Endothelial cell of umbilical vein (primary cell): Measurements from ENCODE around the gene DLL3. TPM values are rescaled to one million over a fixed set of nuclear protein-coding genes. Genes with fewer than 3 reads are reported as not detected.

Experiments
- BruUV-seq: library from RNA; stranded (reverse); fragments of 400-500 nt; replicated peaks from 2 replicates; lab custom pipeline; 2021; lab: Mats Ljungman, UMichigan
- CTCF ChIA-PET: fragments of 300-600, 350-600 bp; sonication (Branson Sonifier 250); formaldehyde crosslinking; loops from one replicate; lab custom pipeline; 2021; ENCODE audit warnings: antibody characterized with exemption, inconsistent platforms; lab: Charles Lee
- POLR2A ChIA-PET: fragments of 300-600, 350-600 bp; sonication (Branson Sonifier 250); formaldehyde crosslinking; loops from one replicate; lab custom pipeline; 2021; ENCODE audit warnings: antibody characterized with exemption, inconsistent platforms; lab: Charles Lee
- DNase-seq: peaks from one replicate; pipeline ENCODE4 v3.0.0-alpha.2; 2011; ENCODE audit warnings: low read depth, low spot score
- FAIRE-seq: peaks from 2 replicates; lab custom pipeline; 2011; peaks lifted over from hg19 to GRCh38; lab: Jason Lieb, UNC
- H2AFZ ChIP-seq: 2 replicates; pipeline ENCODE4 v1.6.0; 2012; ENCODE audit warnings: low read depth, low read length, control low read depth, inconsistent platforms
- H3K27ac ChIP-seq: 2 replicates; pipeline ENCODE4 v1.5.1; 2011; ENCODE audit warnings: low read depth, mild to moderate bottlenecking, control low read depth, low read length, moderate library complexity; ENCODE audit not compliant: insufficient read depth
- H3K27me3 ChIP-seq, 2 experiments: 2 replicates each; pipeline versions ENCODE4 v1.6.0 to v1.6.1; 2011; ENCODE audit warnings: low read length in 2 of 2, mixed read lengths in 1 of 2; ENCODE audit not compliant: control insufficient read depth in 2 of 2, insufficient read depth in 2 of 2
- H3K36me3 ChIP-seq, 2 experiments: 2 replicates in 1 of 2; 3 replicates in 1 of 2; pipeline ENCODE4 v1.5.1; 2011; ENCODE audit warnings: low read length in 2 of 2, mild to moderate bottlenecking in 1 of 2, moderate library complexity in 1 of 2; ENCODE audit not compliant: control insufficient read depth in 2 of 2, insufficient read depth in 2 of 2; ENCODE audit errors: extremely low read depth in 1 of 2
- H3K4me1 ChIP-seq: 3 replicates; pipeline ENCODE4 v1.5.1; 2011; ENCODE audit warnings: mild to moderate bottlenecking, low read length; ENCODE audit not compliant: control insufficient read depth, insufficient read depth; ENCODE audit errors: extremely low read depth
- H3K4me2 ChIP-seq: 2 replicates; pipeline ENCODE4 v1.6.1; 2011; ENCODE audit warnings: low read length, control low read depth, mixed read lengths; ENCODE audit not compliant: insufficient read depth
- H3K4me3 ChIP-seq, 3 experiments: fragments of 200-600 bp in 1 of 3; sonication (generic), shearing (Covaris generic) in 1 of 3; replicated peaks in 1 of 3; 2 replicates each; pipeline ENCODE4 v1.5.1; 2011 to 2016; ENCODE audit warnings: control low read depth in 3 of 3, low read length in 3 of 3, mild to moderate bottlenecking in 2 of 3, inconsistent platforms in 1 of 3, low read depth in 1 of 3, moderate library complexity in 1 of 3; ENCODE audit not compliant: insufficient read depth in 1 of 3
- H3K79me2 ChIP-seq: 2 replicates; pipeline ENCODE4 v1.6.0; 2012; ENCODE audit warnings: low read length, inconsistent platforms; ENCODE audit not compliant: control insufficient read depth, insufficient read depth
- H3K9ac ChIP-seq: replicated peaks from 2 replicates; pipeline ENCODE3; 2011; ENCODE audit warnings: low read length, control low read depth; ENCODE audit not compliant: insufficient read depth; ENCODE audit errors: extremely low read depth
- H3K9me1 ChIP-seq: replicated peaks from 3 replicates; pipeline ENCODE4 v1.6.0; 2011; ENCODE audit warnings: mild to moderate bottlenecking, low read length; ENCODE audit not compliant: control insufficient read depth, insufficient read depth; ENCODE audit errors: extremely low read depth
- H3K9me3 ChIP-seq: replicated peaks from 2 replicates; pipeline ENCODE4 v1.5.1; 2012; ENCODE audit warnings: low read length, inconsistent platforms; ENCODE audit not compliant: control insufficient read depth, insufficient read depth
- H4K20me1 ChIP-seq: replicated peaks from 2 replicates; pipeline ENCODE3; 2011; ENCODE audit warnings: mild to moderate bottlenecking, low read length; ENCODE audit not compliant: control insufficient read depth, insufficient read depth; ENCODE audit errors: extremely low read depth
- CTCF ChIP-seq, 2 donors: IDR thresholded peaks; 1 replicate in 1 of 2; 2 replicates in 1 of 2; pipeline ENCODE4 v1.5.1; 2011; ENCODE audit warnings: low read length in 2 of 2, mild to moderate bottlenecking in 2 of 2, moderate library complexity in 2 of 2, control low read depth in 1 of 2, inconsistent platforms in 1 of 2, low read depth in 1 of 2; ENCODE audit not compliant: insufficient read depth in 1 of 2; ENCODE audit errors: extremely low read depth in 1 of 2
- EZH2 ChIP-seq: IDR thresholded peaks from 2 replicates; pipeline ENCODE4 v1.6.1; 2012; ENCODE audit warnings: borderline replicate concordance, low read depth, mild to moderate bottlenecking, moderate library complexity, low read length, inconsistent platforms; ENCODE audit not compliant: severe bottlenecking
- FOS ChIP-seq: IDR thresholded peaks from 2 replicates; pipeline ENCODE4 v1.6.1; 2011; ENCODE audit warnings: mild to moderate bottlenecking, low read length, moderate library complexity, borderline replicate concordance; ENCODE audit not compliant: insufficient read depth
- GATA2 ChIP-seq: IDR thresholded peaks from 2 replicates; pipeline ENCODE4 v1.7.0; 2011; ENCODE audit warnings: low read depth, mild to moderate bottlenecking, moderate library complexity, mixed read lengths, low read length; ENCODE audit not compliant: insufficient read length, insufficient read depth
- JUN ChIP-seq: IDR thresholded peaks from 2 replicates; pipeline ENCODE4 v1.6.1; 2011; ENCODE audit warnings: borderline replicate concordance, low read depth; ENCODE audit not compliant: insufficient read length, insufficient read depth
- MYC ChIP-seq: IDR thresholded peaks from one replicate; pipeline ENCODE4 v1.6.1; 2011; ENCODE audit warnings: mild to moderate bottlenecking, low read depth, low read length
- POLR2A ChIP-seq: IDR thresholded peaks from 2 replicates; pipeline ENCODE4 v1.6.1; 2012; ENCODE audit warnings: low read depth, mild to moderate bottlenecking, control low read depth, low read length
- POLR2AphosphoS5 ChIP-seq: IDR thresholded peaks from 2 replicates; pipeline ENCODE4 v1.6.1; 2012; ENCODE audit warnings: low read depth, mild to moderate bottlenecking, control low read depth, low read length, moderate library complexity; ENCODE audit not compliant: insufficient read depth
- dilution Hi-C: fragments of 300-500 bp; cut with MboI; formaldehyde crosslinking; loops from one replicate; pipeline ENCODE4 v1.15.0; 2019; ENCODE audit warnings: low sequenced_read_pairs; ENCODE audit not compliant: extremely low pct_ligation_motif_present
- intact Hi-C: fragments of 100-400 bp; cut with micrococcal nuclease; formaldehyde crosslinking; loops from one replicate; pipeline ENCODE4 v1.10.0; 2022
- polyA plus RNA-seq, 4 experiments: library from polyadenylated mRNA; depleted of rRNA in 3 of 4; stranded (reverse) in 3 of 4; unstranded in 1 of 4; fragments of >200 nt; gene quantifications; 2 replicates each; pipeline versions ENCODE4 v1.2.1 to v1.2.3, GENCODE V29; 2011 to 2012; ENCODE audit warnings: missing spikeins in 1 of 4
- total RNA-seq: library from RNA; stranded (reverse); gene quantifications from 2 replicates; pipeline ENCODE4 v1.2.3, GENCODE V29; 2021

The DLL3 gene
- total and polyA plus RNA-seq, 2 donors (not counting 3 experiments of a cell fraction or from before 2014, with no cell fraction given), result 0.40 to 0.73 TPM

- H3K4me2 ChIP-seq, result no peak overlapping the region
- H3K79me2 ChIP-seq, result no peaks in the 10 kb centered on the region
- BruUV-seq, result no TSS peak
- no peaks in the 10 kb centered on the region for H3K27me3 ChIP-seq
- no peak overlapping the region for H2AFZ ChIP-seq
- no peak for FAIRE-seq
- peaks cover 9 to 74% of the 10 kb centered on the region in 2 experiments for H3K36me3 ChIP-seq
- intact Hi-C loops (no loop called here), dilution Hi-C loops (no loop called here)
- no peak for DNase-seq
- H3K4me3 ChIP-seq, result no peak overlapping the region
- ChIA-PET CTCF (no interaction called here), POLR2A (no interaction called here)
- no peaks in the 10 kb centered on the region for H3K9me3 ChIP-seq
- no peaks in the 10 kb centered on the region for H3K9me1 ChIP-seq
- H3K27ac ChIP-seq, result no peak overlapping the region
- no peaks in the 10 kb centered on the region for H4K20me1 ChIP-seq
- H3K9ac ChIP-seq, result no peak overlapping the region
- no peak for TF ChIP-seq CTCF (IDR thresholded peaks at IDR 0.05; ENCODE audit: extremely low read depth in 1 of 2, insufficient read depth in 1 of 2, low read depth in 1 of 2, low read length in 2 of 2)
- TF ChIP-seq POLR2A, result no peak
- no peak for TF ChIP-seq EZH2
- TF ChIP-seq GATA2, result no peak
- no peak for TF ChIP-seq POLR2AphosphoS5
- no peak for TF ChIP-seq FOS
- TF ChIP-seq MYC, result no peak
- no peak for TF ChIP-seq JUN
- no peaks in the 10 kb centered on the region for H3K4me1 ChIP-seq
Measured at GRCh38 chr19:39472746-39473442, 25.9 kb upstream of the DLL3 start.
